Panc1 (cell line): ENCODE measurements around the gene XPNPEP1. TPM values are rescaled to one million over a fixed set of nuclear protein-coding genes. Genes with fewer than 3 reads are reported as not detected.

ENCODE experiments used
- ATAC-seq: fragments of 200-7000 bp; cut with Tn5 transposase; 2 replicates; pipeline ENCODE4 v1.9.1; 2020; ENCODE audit warnings: mild to moderate bottlenecking, moderate library complexity
- BruUV-seq: library from RNA; stranded (reverse); fragments of 400-500 nt; replicated peaks from 2 replicates; lab custom pipeline; 2021; lab: Mats Ljungman, UMichigan
- CTCF ChIA-PET: fragments of 300-600 bp; sonication (Branson Sonifier 250); formaldehyde crosslinking; loops from one replicate; lab custom pipeline; 2022; ENCODE audit warnings: antibody characterized with exemption; lab: Charles Lee
- POLR2A ChIA-PET: fragments of 300-600 bp; sonication (Branson Sonifier 250); formaldehyde crosslinking; loops from one replicate; lab custom pipeline; 2022; ENCODE audit warnings: antibody characterized with exemption; lab: Charles Lee
- DNase-seq: peaks from one replicate; pipeline ENCODE4 v3.0.0-alpha.2; 2010; ENCODE audit warnings: low read depth, low spot score
- H3K27ac ChIP-seq: 2 replicates; pipeline ENCODE4 v1.5.1; 2011; ENCODE audit warnings: mild to moderate bottlenecking, low read length, inconsistent platforms
- H3K27me3 ChIP-seq: fragments of 200-500 bp; sonication (Bioruptor generic); 2 replicates; pipeline ENCODE4 v1.6.0; 2014; ENCODE audit warnings: low read length, inconsistent platforms; ENCODE audit not compliant: control insufficient read depth, insufficient read depth
- H3K36me3 ChIP-seq: fragments of 200-500 bp; sonication (Bioruptor generic); 2 replicates; pipeline ENCODE4 v1.5.1; 2014; ENCODE audit warnings: inconsistent platforms, mild to moderate bottlenecking, low read length, moderate library complexity; ENCODE audit not compliant: control insufficient read depth, insufficient read depth
- H3K4me1 ChIP-seq: 2 replicates; pipeline ENCODE4 v1.5.1; 2011; ENCODE audit warnings: inconsistent platforms, mild to moderate bottlenecking, low read length, moderate library complexity; ENCODE audit not compliant: control insufficient read depth, insufficient read depth
- H3K4me3 ChIP-seq, 2 experiments: 2 replicates each; pipeline ENCODE4 v1.5.1; 2011 to 2012; ENCODE audit warnings: low read depth in 2 of 2, low read length in 2 of 2, mild to moderate bottlenecking in 2 of 2, inconsistent platforms in 1 of 2, moderate library complexity in 1 of 2
- H3K9me3 ChIP-seq: fragments of 200-500 bp; sonication (Bioruptor generic); 2 replicates; pipeline ENCODE4 v1.5.1; 2014; ENCODE audit warnings: low read depth, mild to moderate bottlenecking, inconsistent platforms, low read length, moderate library complexity; ENCODE audit not compliant: control insufficient read depth, insufficient read depth
- POLR2AphosphoS5 ChIP-seq: IDR thresholded peaks from 2 replicates; pipeline ENCODE4 v1.6.1; 2012; ENCODE audit warnings: mild to moderate bottlenecking, low read depth, low read length, moderate library complexity
- SIN3A ChIP-seq: IDR thresholded peaks from 2 replicates; pipeline ENCODE4 v1.6.1; 2012; ENCODE audit warnings: low read depth, mild to moderate bottlenecking, low read length, moderate library complexity, borderline replicate concordance; ENCODE audit not compliant: insufficient read depth
- TCF7L2 ChIP-seq: IDR thresholded peaks from 2 replicates; pipeline ENCODE4 v1.6.1; 2011; ENCODE audit warnings: mild to moderate bottlenecking, low read depth, low read length, inconsistent platforms
- in situ Hi-C: cut with HindIII; loops from 2 replicates; pipeline ENCODE4 v1.10.0; 2016; ENCODE audit warnings: low sequenced_read_pairs, low pct_unique_long_range_greater_than_20kb
- intact Hi-C: fragments of 100-400 bp; cut with micrococcal nuclease; formaldehyde crosslinking; loops from one replicate; pipeline ENCODE4 v1.10.0; 2022; ENCODE audit not compliant: unreplicated experiment
- total RNA-seq: library from RNA; stranded (reverse); gene quantifications from one replicate; pipeline ENCODE4 v1.2.1, GENCODE V29; 2021; ENCODE audit not compliant: unreplicated experiment
- TF ChIP-seq, protein P1 (sequence below), 2 experiments: IDR thresholded peaks; 2 replicates each; pipeline ENCODE4 v1.6.1; 2011 to 2012; ENCODE audit warnings: low read depth in 2 of 2, control low read depth in 1 of 2, low read length in 1 of 2, mild to moderate bottlenecking in 1 of 2, moderate library complexity in 1 of 2; ENCODE audit not compliant: insufficient read depth in 1 of 2
- TF ChIP-seq, protein P2 (sequence below): fragments of 450-650 bp; IDR thresholded peaks from 2 replicates; pipeline ENCODE4 v1.5.1; 2017; ENCODE audit warnings: mild to moderate bottlenecking

The XPNPEP1 gene
- total RNA-seq, 1 experiment from 2014 or later: 61.2 TPM

DNA sequence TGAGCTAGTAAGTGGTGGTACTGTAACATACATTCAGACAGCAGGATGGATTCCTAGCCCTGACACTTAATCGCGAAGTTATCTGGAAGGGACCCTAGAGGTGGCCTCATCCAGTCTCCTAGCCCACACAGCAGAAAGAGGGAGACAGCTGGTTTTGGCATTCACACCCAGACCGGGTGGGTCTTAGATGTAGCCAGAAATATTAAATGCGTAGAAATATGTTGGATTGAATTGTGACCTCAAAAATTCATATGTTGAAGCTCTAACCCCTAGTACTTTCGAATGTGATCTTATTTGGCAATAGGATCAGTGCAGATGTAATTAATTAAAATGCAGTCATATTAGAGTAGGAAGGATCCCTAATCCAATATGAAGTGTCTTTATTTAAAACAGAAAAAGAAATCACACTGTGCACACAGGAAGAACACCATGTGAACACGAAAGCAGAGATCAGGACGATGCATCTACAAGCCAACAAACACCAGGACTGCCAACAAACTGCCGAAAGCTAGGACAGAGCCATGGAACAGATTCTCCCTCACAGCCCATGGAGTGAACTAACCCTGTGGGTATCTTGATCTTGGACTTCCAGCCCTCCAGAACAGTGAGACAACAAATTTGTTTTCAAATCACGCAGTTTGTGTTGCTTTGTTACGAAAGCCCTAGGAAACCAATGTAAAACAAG, 2.9 kb upstream of the XPNPEP1 start:
- intact Hi-C loops (no loop called here), in situ Hi-C loops (no loop called here)
- peaks cover 12% of the 10 kb centered on the region for H3K4me1 ChIP-seq
- ATAC-seq: no peak
- H3K4me3 ChIP-seq: no peak overlapping the region
- no peaks in the 10 kb centered on the region; the same call in 1 of the 2 replicates for H3K36me3 ChIP-seq
- TF ChIP-seq, protein P1, sequence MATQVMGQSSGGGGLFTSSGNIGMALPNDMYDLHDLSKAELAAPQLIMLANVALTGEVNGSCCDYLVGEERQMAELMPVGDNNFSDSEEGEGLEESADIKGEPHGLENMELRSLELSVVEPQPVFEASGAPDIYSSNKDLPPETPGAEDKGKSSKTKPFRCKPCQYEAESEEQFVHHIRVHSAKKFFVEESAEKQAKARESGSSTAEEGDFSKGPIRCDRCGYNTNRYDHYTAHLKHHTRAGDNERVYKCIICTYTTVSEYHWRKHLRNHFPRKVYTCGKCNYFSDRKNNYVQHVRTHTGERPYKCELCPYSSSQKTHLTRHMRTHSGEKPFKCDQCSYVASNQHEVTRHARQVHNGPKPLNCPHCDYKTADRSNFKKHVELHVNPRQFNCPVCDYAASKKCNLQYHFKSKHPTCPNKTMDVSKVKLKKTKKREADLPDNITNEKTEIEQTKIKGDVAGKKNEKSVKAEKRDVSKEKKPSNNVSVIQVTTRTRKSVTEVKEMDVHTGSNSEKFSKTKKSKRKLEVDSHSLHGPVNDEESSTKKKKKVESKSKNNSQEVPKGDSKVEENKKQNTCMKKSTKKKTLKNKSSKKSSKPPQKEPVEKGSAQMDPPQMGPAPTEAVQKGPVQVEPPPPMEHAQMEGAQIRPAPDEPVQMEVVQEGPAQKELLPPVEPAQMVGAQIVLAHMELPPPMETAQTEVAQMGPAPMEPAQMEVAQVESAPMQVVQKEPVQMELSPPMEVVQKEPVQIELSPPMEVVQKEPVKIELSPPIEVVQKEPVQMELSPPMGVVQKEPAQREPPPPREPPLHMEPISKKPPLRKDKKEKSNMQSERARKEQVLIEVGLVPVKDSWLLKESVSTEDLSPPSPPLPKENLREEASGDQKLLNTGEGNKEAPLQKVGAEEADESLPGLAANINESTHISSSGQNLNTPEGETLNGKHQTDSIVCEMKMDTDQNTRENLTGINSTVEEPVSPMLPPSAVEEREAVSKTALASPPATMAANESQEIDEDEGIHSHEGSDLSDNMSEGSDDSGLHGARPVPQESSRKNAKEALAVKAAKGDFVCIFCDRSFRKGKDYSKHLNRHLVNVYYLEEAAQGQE (IDR thresholded peaks at IDR 0.05; ENCODE audit: insufficient read depth in 1 of 2, low read depth in 2 of 2, low read length in 1 of 2): no peak
- TF ChIP-seq TCF7L2 (no peak), POLR2AphosphoS5 (no peak), SIN3A (no peak)
- TF ChIP-seq, protein P2, sequence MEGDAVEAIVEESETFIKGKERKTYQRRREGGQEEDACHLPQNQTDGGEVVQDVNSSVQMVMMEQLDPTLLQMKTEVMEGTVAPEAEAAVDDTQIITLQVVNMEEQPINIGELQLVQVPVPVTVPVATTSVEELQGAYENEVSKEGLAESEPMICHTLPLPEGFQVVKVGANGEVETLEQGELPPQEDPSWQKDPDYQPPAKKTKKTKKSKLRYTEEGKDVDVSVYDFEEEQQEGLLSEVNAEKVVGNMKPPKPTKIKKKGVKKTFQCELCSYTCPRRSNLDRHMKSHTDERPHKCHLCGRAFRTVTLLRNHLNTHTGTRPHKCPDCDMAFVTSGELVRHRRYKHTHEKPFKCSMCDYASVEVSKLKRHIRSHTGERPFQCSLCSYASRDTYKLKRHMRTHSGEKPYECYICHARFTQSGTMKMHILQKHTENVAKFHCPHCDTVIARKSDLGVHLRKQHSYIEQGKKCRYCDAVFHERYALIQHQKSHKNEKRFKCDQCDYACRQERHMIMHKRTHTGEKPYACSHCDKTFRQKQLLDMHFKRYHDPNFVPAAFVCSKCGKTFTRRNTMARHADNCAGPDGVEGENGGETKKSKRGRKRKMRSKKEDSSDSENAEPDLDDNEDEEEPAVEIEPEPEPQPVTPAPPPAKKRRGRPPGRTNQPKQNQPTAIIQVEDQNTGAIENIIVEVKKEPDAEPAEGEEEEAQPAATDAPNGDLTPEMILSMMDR: no peak
- CTCF ChIA-PET: no interaction called here
- no peak overlapping the region for H3K27ac ChIP-seq
- H3K27me3 ChIP-seq: peaks cover 2% of the 10 kb centered on the region; the same call in 1 of the 2 replicates
- no TSS peak for BruUV-seq
- POLR2A ChIA-PET: no interaction called here
- H3K9me3 ChIP-seq: no peaks in the 10 kb centered on the region
- DNase-seq: no peak

DNA sequence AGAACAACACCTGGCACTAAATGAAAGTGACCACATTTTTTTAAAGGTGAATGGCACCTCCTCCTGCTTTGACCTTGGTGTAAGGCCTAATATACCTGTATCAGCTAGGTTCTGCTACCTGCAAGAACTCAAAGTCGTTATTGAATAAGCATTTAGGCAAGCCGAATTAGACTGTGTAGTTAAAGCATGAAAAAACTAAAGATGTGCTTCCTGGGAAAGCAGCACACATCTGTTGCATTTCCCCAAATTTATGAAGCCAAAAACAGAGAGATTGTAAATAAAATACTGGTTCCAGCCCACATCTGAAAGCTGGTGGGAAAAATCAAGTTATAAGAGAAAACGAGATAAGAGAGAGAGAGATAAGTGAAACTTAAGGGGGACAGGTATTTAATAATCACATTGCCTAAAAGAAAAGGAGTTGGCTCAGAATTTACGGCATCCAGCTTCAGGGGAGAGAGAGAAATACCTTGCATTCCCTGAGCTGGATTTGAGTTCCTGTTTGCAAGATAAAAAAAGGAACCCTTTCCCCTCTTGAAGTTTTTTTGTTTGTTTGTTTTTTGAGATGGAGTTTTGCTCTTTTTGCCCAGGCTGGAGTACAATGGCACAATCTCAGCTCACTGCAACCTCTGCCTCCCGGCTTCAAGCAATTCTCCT, 1.8 kb upstream of the XPNPEP1 start:
- POLR2A ChIA-PET: no interaction called here
- in situ Hi-C loops (no loop called here), intact Hi-C loops (no loop called here)
- H3K4me3 ChIP-seq: no peak overlapping the region
- BruUV-seq: no TSS peak
- ATAC-seq (no peak), DNase-seq (no peak)
- no peaks in the 10 kb centered on the region for H3K9me3 ChIP-seq
- no peaks in the 10 kb centered on the region; the same call in 1 of the 2 replicates for H3K36me3 ChIP-seq
- H3K27me3 ChIP-seq: no peaks in the 10 kb centered on the region
- TF ChIP-seq, protein P2: no peak
- no peak for TF ChIP-seq TCF7L2
- TF ChIP-seq POLR2AphosphoS5: no peak
- no peak for TF ChIP-seq SIN3A
- TF ChIP-seq, protein P1 (IDR thresholded peaks at IDR 0.05; ENCODE audit: insufficient read depth in 1 of 2, low read depth in 2 of 2, low read length in 1 of 2): no peak
- peaks cover 12% of the 10 kb centered on the region for H3K4me1 ChIP-seq
- CTCF ChIA-PET: no interaction called here
- H3K27ac ChIP-seq: no peak overlapping the region
